SJSA1 (cell line): ENCODE data around the gene KIF18B. TPM values are rescaled to one million over a fixed set of nuclear protein-coding genes. Genes with fewer than 3 reads are reported as not detected.
A peak's percentile ranks its signal among the peaks of the same experiment; 100 is the strongest.

Source experiments
- DNase-seq, 2 experiments: peaks; one replicate each; pipeline ENCODE4 v3.0.0-alpha.2; 2015 to 2020; ENCODE audit warnings: low spot score in 2 of 2, low read depth in 1 of 2
- H3K27ac ChIP-seq: fragments of 250-450 bp; sonication (Bioruptor Pico); 2 replicates; pipeline ENCODE4 v1.5.1; 2020; ENCODE audit warnings: mild to moderate bottlenecking, moderate library complexity
- H3K27me3 ChIP-seq: fragments of 250-450 bp; sonication (Bioruptor Pico); replicated peaks from 2 replicates; pipeline ENCODE4 v1.5.1; 2020; ENCODE audit warnings: mild to moderate bottlenecking, moderate library complexity
- H3K36me3 ChIP-seq: fragments of 250-450 bp; sonication (Bioruptor Pico); 2 replicates; pipeline ENCODE4 v1.5.1; 2020; ENCODE audit warnings: mild to moderate bottlenecking
- H3K4me1 ChIP-seq: fragments of 250-450 bp; sonication (Bioruptor Pico); replicated peaks from 2 replicates; pipeline ENCODE4 v1.6.1; 2021; ENCODE audit warnings: mild to moderate bottlenecking
- H3K4me3 ChIP-seq: fragments of 250-450 bp; sonication (Bioruptor Pico); 2 replicates; pipeline ENCODE4 v1.5.1; 2020; ENCODE audit warnings: mild to moderate bottlenecking
- H3K9me3 ChIP-seq: fragments of 250-450 bp; sonication (Bioruptor Pico); replicated peaks from 2 replicates; pipeline ENCODE4 v1.5.1; 2020; ENCODE audit warnings: mild to moderate bottlenecking
- total RNA-seq: library from RNA; depleted of rRNA; stranded (reverse); fragments of >200 nt; shearing (Covaris generic); gene quantifications from 2 replicates; pipeline ENCODE4 v1.2.3, GENCODE V29; 2014; rRNA removed

The KIF18B gene
- 7.8 and 14.0 TPM in 2 replicates for total RNA-seq

- H3K4me1 ChIP-seq, result peaks cover 13% of the 10 kb centered on the region
- peak within 1 kb of the TSS; percentile 91 for H3K27ac ChIP-seq
- peak within 1 kb of the TSS; percentile 82 for H3K4me3 ChIP-seq
- DNase-seq, result peak; percentile 96 to 98
- no peaks in the 10 kb centered on the region for H3K9me3 ChIP-seq
- H3K36me3 ChIP-seq, result peaks cover 46% of the 10 kb centered on the region
- H3K27me3 ChIP-seq, result no peaks in the 10 kb centered on the region
Observed at GRCh38 chr17:44947461-44948314, at the start of gene KIF18B. Gene KIF18B, minus strand, starts transcription at chr17:44947773. Its CDS starts 11,429 bp downstream, at chr17:44936344.

GRCh38 chr17:44996304-44996703 is 48.7 kb upstream of the KIF18B start:
- Histone ChIP-seq H3K9me3 (peaks cover 6% of the 10 kb centered on the region; the same call in 1 of the 2 replicates), H3K27me3 (no peaks in the 10 kb centered on the region; the same call in 1 of the 2 replicates), H3K27ac (no peak overlapping the region), H3K36me3 (no peaks in the 10 kb centered on the region), H3K4me3 (no peak overlapping the region), H3K4me1 (peaks cover 2% of the 10 kb centered on the region)
- DNase-seq, result no peak

GRCh38 chr17:44995436-44996001 is 47.9 kb upstream of the KIF18B start:
- DNase-seq, result no peak
- H3K27me3 ChIP-seq, result no peaks in the 10 kb centered on the region; the same call in 1 of the 2 replicates
- peaks cover 6% of the 10 kb centered on the region; the same call in 1 of the 2 replicates for H3K9me3 ChIP-seq
- peaks cover 9% of the 10 kb centered on the region for H3K4me1 ChIP-seq
- no peak overlapping the region for H3K27ac ChIP-seq
- H3K36me3 ChIP-seq, result no peaks in the 10 kb centered on the region
- H3K4me3 ChIP-seq, result no peak overlapping the region

GRCh38 chr17:44992242-44992939 is 44.8 kb upstream of the KIF18B start:
- no peak for DNase-seq
- Histone ChIP-seq H3K4me1 (peaks cover 18% of the 10 kb centered on the region), H3K4me3 (no peak overlapping the region), H3K27ac (no peak overlapping the region), H3K9me3 (no peaks in the 10 kb centered on the region), H3K36me3 (no peaks in the 10 kb centered on the region), H3K27me3 (no peaks in the 10 kb centered on the region; the same call in 1 of the 2 replicates)

GRCh38 chr17:44990994-44991393 is 43.4 kb upstream of the KIF18B start:
- no peaks in the 10 kb centered on the region for H3K9me3 ChIP-seq
- peaks cover 18% of the 10 kb centered on the region for H3K4me1 ChIP-seq
- no peaks in the 10 kb centered on the region for H3K27me3 ChIP-seq
- no peak overlapping the region for H3K27ac ChIP-seq
- DNase-seq, result peak in 1 of 2 experiments; percentile 38
- H3K4me3 ChIP-seq, result no peak overlapping the region
- no peaks in the 10 kb centered on the region for H3K36me3 ChIP-seq

GRCh38 chr17:44989552-44990138 is 42.1 kb upstream of the KIF18B start:
- Histone ChIP-seq H3K4me1 (peaks cover 18% of the 10 kb centered on the region), H3K27ac (no peak overlapping the region), H3K36me3 (no peaks in the 10 kb centered on the region), H3K27me3 (no peaks in the 10 kb centered on the region), H3K4me3 (no peak overlapping the region), H3K9me3 (no peaks in the 10 kb centered on the region)
- no peak for DNase-seq

GRCh38 chr17:44988044-44988942 is 40.7 kb upstream of the KIF18B start:
- H3K27me3 ChIP-seq, result no peaks in the 10 kb centered on the region
- no peak for DNase-seq
- H3K4me1 ChIP-seq, result peaks cover 18% of the 10 kb centered on the region
- no peaks in the 10 kb centered on the region for H3K36me3 ChIP-seq
- no peak overlapping the region for H3K27ac ChIP-seq
- no peaks in the 10 kb centered on the region for H3K9me3 ChIP-seq
- H3K4me3 ChIP-seq, result no peak overlapping the region

GRCh38 chr17:44983563-44983962 is 36.0 kb upstream of the KIF18B start:
- H3K4me3 ChIP-seq, result no peak overlapping the region

GRCh38 chr17:44982113-44982702 is 34.6 kb upstream of the KIF18B start:
- DNase-seq, result no peak
- H3K4me3 ChIP-seq, result no peak overlapping the region
- peaks cover 25% of the 10 kb centered on the region for H3K4me1 ChIP-seq

More at GRCh38 chr17:44983563-44983962, 36.0 kb upstream of the KIF18B start:
- Histone ChIP-seq H3K27me3 (no peaks in the 10 kb centered on the region), H3K36me3 (no peaks in the 10 kb centered on the region), H3K9me3 (no peaks in the 10 kb centered on the region), H3K27ac (no peak overlapping the region), H3K4me1 (peaks cover 25% of the 10 kb centered on the region)
- no peak for DNase-seq

GRCh38 chr17:44981221-44981968 is 33.8 kb upstream of the KIF18B start:
- peak in 1 of 2 experiments; percentile 62 for DNase-seq
- H3K36me3 ChIP-seq, result no peaks in the 10 kb centered on the region
- no peaks in the 10 kb centered on the region for H3K27me3 ChIP-seq
- no peaks in the 10 kb centered on the region for H3K9me3 ChIP-seq
- peak overlapping the region; percentile 47 for H3K27ac ChIP-seq
- H3K4me3 ChIP-seq, result peak overlapping the region; percentile 26
- peaks cover 25% of the 10 kb centered on the region for H3K4me1 ChIP-seq

More at GRCh38 chr17:44982113-44982702, 34.6 kb upstream of the KIF18B start:
- no peaks in the 10 kb centered on the region for H3K27me3 ChIP-seq
- H3K36me3 ChIP-seq, result no peaks in the 10 kb centered on the region
- H3K9me3 ChIP-seq, result no peaks in the 10 kb centered on the region
- no peak overlapping the region for H3K27ac ChIP-seq

- Histone ChIP-seq H3K9me3 (no peaks in the 10 kb centered on the region), H3K36me3 (no peaks in the 10 kb centered on the region), H3K27ac (no peak overlapping the region), H3K4me3 (no peak overlapping the region), H3K4me1 (peaks cover 25% of the 10 kb centered on the region), H3K27me3 (no peaks in the 10 kb centered on the region)
- DNase-seq, result no peak
Observed at GRCh38 chr17:44979426-44979995, 31.9 kb upstream of the KIF18B start.

GRCh38 chr17:44978807-44979206 is 31.2 kb upstream of the KIF18B start:
- Histone ChIP-seq H3K4me1 (peaks cover 25% of the 10 kb centered on the region), H3K9me3 (no peaks in the 10 kb centered on the region), H3K36me3 (no peaks in the 10 kb centered on the region), H3K27me3 (no peaks in the 10 kb centered on the region), H3K4me3 (no peak overlapping the region), H3K27ac (no peak overlapping the region)
- no peak for DNase-seq
